HEK293 (cell line): ENCODE measurements around the gene C11orf58.

Experiments
- YY1 ChIP-seq: fragments of 450-650 bp; formaldehyde crosslinking; IDR thresholded peaks from 2 replicates; pipeline ENCODE4 v1.5.1; 2018; ENCODE audit warnings: missing biosample characterization, missing genetic modification characterization
- ZNF677 ChIP-seq: fragments of 450-650 bp; IDR thresholded peaks from 2 replicates; pipeline ENCODE4 v1.5.0; 2018; ENCODE audit warnings: missing biosample characterization, mild to moderate bottlenecking, missing genetic modification characterization, moderate library complexity
- TF ChIP-seq, protein P1 (sequence below): fragments of 450-650 bp; formaldehyde crosslinking; IDR thresholded peaks from 2 replicates; pipeline ENCODE4 v1.5.1; 2016; ENCODE audit warnings: missing biosample characterization, missing genetic modification characterization

DNA sequence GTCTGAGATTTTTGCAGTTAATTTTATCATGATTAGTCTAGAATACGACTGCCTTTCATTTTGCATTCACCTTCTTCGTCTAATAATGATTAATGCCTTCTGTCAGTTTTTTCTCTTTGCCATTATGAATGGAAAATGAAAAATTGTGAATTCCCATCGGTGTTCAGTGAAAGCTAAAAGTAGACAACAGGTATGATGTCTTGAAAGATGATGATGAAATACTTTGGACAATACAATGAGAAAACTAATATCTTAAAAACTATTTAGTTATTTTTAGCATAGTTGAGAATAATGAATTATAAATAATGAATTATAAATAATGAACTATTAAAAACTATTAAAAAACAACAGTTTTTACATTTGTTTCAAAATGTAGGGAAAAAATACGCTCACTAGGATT, 5.0 kb downstream of the C11orf58 start:
- TF ChIP-seq, protein P1, sequence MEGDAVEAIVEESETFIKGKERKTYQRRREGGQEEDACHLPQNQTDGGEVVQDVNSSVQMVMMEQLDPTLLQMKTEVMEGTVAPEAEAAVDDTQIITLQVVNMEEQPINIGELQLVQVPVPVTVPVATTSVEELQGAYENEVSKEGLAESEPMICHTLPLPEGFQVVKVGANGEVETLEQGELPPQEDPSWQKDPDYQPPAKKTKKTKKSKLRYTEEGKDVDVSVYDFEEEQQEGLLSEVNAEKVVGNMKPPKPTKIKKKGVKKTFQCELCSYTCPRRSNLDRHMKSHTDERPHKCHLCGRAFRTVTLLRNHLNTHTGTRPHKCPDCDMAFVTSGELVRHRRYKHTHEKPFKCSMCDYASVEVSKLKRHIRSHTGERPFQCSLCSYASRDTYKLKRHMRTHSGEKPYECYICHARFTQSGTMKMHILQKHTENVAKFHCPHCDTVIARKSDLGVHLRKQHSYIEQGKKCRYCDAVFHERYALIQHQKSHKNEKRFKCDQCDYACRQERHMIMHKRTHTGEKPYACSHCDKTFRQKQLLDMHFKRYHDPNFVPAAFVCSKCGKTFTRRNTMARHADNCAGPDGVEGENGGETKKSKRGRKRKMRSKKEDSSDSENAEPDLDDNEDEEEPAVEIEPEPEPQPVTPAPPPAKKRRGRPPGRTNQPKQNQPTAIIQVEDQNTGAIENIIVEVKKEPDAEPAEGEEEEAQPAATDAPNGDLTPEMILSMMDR (tag by site-specific recombination), result no peak
- TF ChIP-seq ZNF677 (tag by site-specific recombination), result no peak
- no peak for TF ChIP-seq YY1 (tag by site-specific recombination)
